Measurements from ENCODE around the gene PPP2R3A. TPM values are rescaled to one million over a fixed set of nuclear protein-coding genes. Genes with fewer than 3 reads are reported as not detected.

The PPP2R3A gene
- total and polyA plus RNA-seq, 2 donors (not counting 1 experiment from before 2014, with no cell fraction given), result 17.5 to 18.3 TPM

DNA sequence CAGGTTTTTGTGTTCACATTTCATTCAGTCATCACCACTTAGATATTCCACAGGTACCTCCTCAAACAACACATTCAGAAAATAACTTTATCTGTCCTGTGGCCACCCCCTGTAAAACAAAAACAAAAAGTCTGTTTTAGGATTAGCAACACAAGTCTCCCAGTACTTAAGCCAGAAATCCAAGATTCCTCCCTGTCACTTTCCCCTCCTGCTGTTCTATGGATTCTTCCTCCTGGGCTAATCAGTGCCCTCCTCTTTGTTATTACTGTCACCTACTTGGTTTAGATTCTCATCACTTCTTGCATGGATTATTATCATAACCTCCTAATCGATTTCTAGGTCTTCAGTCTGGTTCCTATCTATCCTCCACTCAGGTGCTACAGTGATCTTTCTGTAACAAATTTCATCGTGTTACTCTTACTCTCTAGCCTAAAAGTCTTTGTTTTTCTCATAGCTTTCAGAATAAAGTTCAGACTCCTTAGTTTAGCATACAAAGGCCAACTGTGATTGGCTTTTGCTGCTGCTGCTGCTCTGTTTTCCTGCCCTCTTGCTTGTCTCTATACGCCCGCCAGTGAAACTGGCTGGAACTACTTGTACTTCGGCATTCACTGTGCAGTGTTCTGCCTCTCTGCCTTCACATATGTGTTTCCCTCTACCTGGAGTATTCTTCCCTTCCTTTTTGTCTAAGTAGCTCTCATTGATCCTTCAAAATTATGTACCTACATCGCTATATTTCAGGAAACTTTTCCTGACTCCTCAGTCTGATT, 32.2 kb downstream of the PPP2R3A start:
- Histone ChIP-seq H3K9ac (ENCODE audit: insufficient read depth, low read length) (no peak overlapping the region), H3K9me3 (ENCODE audit: control insufficient read depth, insufficient read depth, low read depth, low read length) (no peaks in the 10 kb centered on the region), H3K4me2 (ENCODE audit: extremely low read depth, insufficient read depth, low read length) (no peak overlapping the region), H3K79me2 (ENCODE audit: control insufficient read depth, insufficient read depth, low read length) (peaks cover 43% of the 10 kb centered on the region), H3K4me3 (replicated peaks in 1 of 4; ENCODE audit: control extremely low read depth in 1 of 4, insufficient read depth in 1 of 4, low read depth in 3 of 4, low read length in 4 of 4) (no peak overlapping the region), H3K27me3 (ENCODE audit: control insufficient read depth, insufficient read depth, low read length) (no peaks in the 10 kb centered on the region), H3K4me1 (ENCODE audit: control insufficient read depth, extremely low read depth, insufficient read depth, low read length) (no peaks in the 10 kb centered on the region), H3K27ac (ENCODE audit: insufficient read depth, low read length) (no peak overlapping the region), H3K36me3 (ENCODE audit: control insufficient read depth, insufficient read depth, low read length) (no peaks in the 10 kb centered on the region), H4K20me1 (ENCODE audit: control insufficient read depth, extremely low read depth, insufficient read depth, low read length) (no peaks in the 10 kb centered on the region), H2AFZ (ENCODE audit: low read length) (no peak overlapping the region)
- DNase-seq (ENCODE audit: low read depth in 2 of 2), result no peak
- no peak for TF ChIP-seq CTCF (conservative IDR thresholded peaks at IDR 0.05 in 1 of 2, IDR thresholded peaks at IDR 0.05 in 1 of 2; ENCODE audit: low read depth in 1 of 2, low read length in 2 of 2)
- no peak for TF ChIP-seq EZH2 (IDR thresholded peaks at IDR 0.05; ENCODE audit: low read length, missing control alignments)

GRCh38 chr3:136008221-136008620, 42.7 kb downstream of the PPP2R3A start:
- Histone ChIP-seq H3K9me3 (ENCODE audit: control insufficient read depth, insufficient read depth, low read depth, low read length) (no peaks in the 10 kb centered on the region), H3K4me3 (replicated peaks in 1 of 4; ENCODE audit: control extremely low read depth in 1 of 4, insufficient read depth in 1 of 4, low read depth in 3 of 4, low read length in 4 of 4) (no peak overlapping the region), H3K79me2 (ENCODE audit: control insufficient read depth, insufficient read depth, low read length) (peaks cover 7% of the 10 kb centered on the region), H2AFZ (ENCODE audit: low read length) (no peak overlapping the region), H3K4me1 (ENCODE audit: control insufficient read depth, extremely low read depth, insufficient read depth, low read length) (peaks cover 2% of the 10 kb centered on the region), H3K36me3 (ENCODE audit: control insufficient read depth, insufficient read depth, low read length) (no peaks in the 10 kb centered on the region), H3K4me2 (ENCODE audit: extremely low read depth, insufficient read depth, low read length) (no peak overlapping the region), H3K27ac (ENCODE audit: insufficient read depth, low read length) (no peak overlapping the region), H4K20me1 (ENCODE audit: control insufficient read depth, extremely low read depth, insufficient read depth, low read length) (no peaks in the 10 kb centered on the region), H3K9ac (ENCODE audit: insufficient read depth, low read length) (no peak overlapping the region), H3K27me3 (ENCODE audit: control insufficient read depth, insufficient read depth, low read length) (no peaks in the 10 kb centered on the region)
- no peak for DNase-seq (ENCODE audit: low read depth in 2 of 2)
- TF ChIP-seq EZH2 (IDR thresholded peaks at IDR 0.05; ENCODE audit: low read length, missing control alignments), result no peak
- TF ChIP-seq CTCF (conservative IDR thresholded peaks at IDR 0.05 in 1 of 2, IDR thresholded peaks at IDR 0.05 in 1 of 2; ENCODE audit: low read depth in 1 of 2, low read length in 2 of 2), result no peak

DNA sequence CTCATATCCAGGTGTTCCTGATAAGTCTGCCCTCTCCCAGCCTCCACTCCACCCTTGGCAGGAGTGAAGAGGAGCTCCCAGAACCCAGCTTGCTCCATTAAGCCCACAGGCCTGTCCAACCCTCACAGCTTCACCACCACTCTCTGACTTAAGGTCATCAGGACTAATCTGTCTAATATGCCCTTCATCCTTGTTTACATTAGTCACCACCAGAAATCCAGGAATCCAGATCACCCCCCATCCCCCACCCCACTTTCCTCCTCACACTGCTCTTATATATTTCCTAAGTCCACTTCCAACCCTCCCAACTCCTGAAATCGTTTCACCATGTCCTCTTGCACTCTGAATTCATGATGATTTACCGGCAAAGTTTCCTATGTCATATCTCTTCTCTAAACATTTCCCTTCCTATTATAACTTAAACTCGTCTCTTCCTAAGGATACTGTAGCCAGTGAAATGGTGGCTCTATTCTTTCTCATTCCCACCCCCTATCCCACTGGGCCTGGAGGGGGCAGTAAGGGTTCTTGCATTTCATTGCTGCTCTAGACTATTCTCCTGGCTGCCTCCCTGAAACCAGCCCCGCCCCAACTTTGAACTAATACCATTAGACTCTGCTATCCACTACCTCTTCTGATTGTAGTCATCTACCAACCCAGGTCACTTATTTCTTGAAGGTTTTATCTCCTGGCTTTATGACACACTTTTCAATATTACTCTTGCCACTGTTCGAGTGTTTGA, 43.4 kb downstream of the PPP2R3A start:
- Histone ChIP-seq H4K20me1 (ENCODE audit: control insufficient read depth, extremely low read depth, insufficient read depth, low read length) (no peaks in the 10 kb centered on the region), H3K9me3 (ENCODE audit: control insufficient read depth, insufficient read depth, low read depth, low read length) (no peaks in the 10 kb centered on the region), H3K4me3 (replicated peaks in 1 of 4; ENCODE audit: control extremely low read depth in 1 of 4, insufficient read depth in 1 of 4, low read depth in 3 of 4, low read length in 4 of 4) (no peak overlapping the region), H3K79me2 (ENCODE audit: control insufficient read depth, insufficient read depth, low read length) (peaks cover 7% of the 10 kb centered on the region), H2AFZ (ENCODE audit: low read length) (no peak overlapping the region), H3K27ac (ENCODE audit: insufficient read depth, low read length) (no peak overlapping the region), H3K27me3 (ENCODE audit: control insufficient read depth, insufficient read depth, low read length) (no peaks in the 10 kb centered on the region), H3K36me3 (ENCODE audit: control insufficient read depth, insufficient read depth, low read length) (no peaks in the 10 kb centered on the region), H3K9ac (ENCODE audit: insufficient read depth, low read length) (no peak overlapping the region), H3K4me1 (ENCODE audit: control insufficient read depth, extremely low read depth, insufficient read depth, low read length) (peaks cover 2% of the 10 kb centered on the region), H3K4me2 (ENCODE audit: extremely low read depth, insufficient read depth, low read length) (no peak overlapping the region)
- TF ChIP-seq EZH2 (IDR thresholded peaks at IDR 0.05; ENCODE audit: low read length, missing control alignments) (no peak), CTCF (conservative IDR thresholded peaks at IDR 0.05 in 1 of 2, IDR thresholded peaks at IDR 0.05 in 1 of 2; ENCODE audit: low read depth in 1 of 2, low read length in 2 of 2) (peak in 1 of 2 donors; percentile 3)
- DNase-seq (ENCODE audit: low read depth in 2 of 2), result peak; percentile 23 to 44

All from fibroblast of lung (primary cell).